ENCODE measurements around the gene COL4A2.

- TF ChIP-seq ZNF274 (IDR thresholded peaks at IDR 0.05; ENCODE audit: low read depth, low read length) (no peak), YY1 (IDR thresholded peaks at IDR 0.05; ENCODE audit: insufficient read depth, insufficient read length) (no peak)
Measured at GRCh38 chr13:110364081-110364480, 57.0 kb downstream of the COL4A2 start.
